NCI-H1092 (cell line): ENCODE results near the gene NCKAP5.

Source experiments
- DNase-seq: peaks from one replicate; lab custom pipeline; 2025; lab: John Stamatoyannopoulos, UW

The NCKAP5 gene

DNA sequence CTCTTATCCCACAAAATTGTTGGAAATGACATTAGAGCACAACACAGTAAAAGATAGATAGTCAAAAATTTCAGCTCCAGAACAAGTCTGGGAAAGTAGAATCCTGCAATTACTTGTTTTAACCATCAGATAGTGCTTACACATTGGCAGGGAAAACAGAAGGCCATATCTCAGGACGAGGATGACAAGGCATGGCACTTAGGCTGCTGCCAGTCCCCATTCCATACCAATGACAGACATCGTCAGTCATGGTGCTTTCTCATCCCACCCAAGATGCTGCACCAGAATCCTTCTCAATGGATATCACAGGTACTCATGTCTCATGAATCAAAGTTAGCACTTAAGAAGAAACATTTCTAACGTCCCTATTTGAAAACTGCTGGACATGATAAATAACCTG, 187.3 kb downstream of the NCKAP5 start:
- DNase-seq: no peak

DNA sequence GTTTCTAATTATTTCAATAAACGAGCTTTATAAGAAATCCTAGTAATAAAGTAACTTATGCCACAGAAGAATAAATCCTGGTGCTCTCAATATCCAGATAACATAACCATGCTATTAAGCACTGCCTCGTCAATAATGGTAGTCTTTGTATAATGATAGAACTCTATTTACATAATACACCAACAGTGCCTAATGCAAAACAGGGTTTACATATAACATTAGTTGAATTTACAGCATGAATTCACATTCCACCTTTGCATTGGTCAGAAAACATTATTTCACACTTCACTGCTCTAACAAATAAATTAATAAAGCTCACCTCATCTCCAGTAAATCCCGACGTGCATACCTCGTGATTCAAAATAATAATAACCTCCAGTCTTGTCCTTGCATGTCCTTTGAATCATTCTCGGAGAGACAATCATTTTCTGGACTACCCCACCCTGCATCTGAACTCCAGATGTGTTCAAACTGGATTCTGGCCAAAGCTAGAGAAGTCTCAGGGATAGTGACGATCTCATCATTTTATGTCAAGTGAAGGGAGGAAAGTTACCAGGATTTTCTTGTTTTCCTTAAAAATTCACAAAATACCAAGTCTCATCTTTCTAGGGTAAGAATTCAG, 189.2 kb downstream of the NCKAP5 start:
- no peak for DNase-seq

DNA sequence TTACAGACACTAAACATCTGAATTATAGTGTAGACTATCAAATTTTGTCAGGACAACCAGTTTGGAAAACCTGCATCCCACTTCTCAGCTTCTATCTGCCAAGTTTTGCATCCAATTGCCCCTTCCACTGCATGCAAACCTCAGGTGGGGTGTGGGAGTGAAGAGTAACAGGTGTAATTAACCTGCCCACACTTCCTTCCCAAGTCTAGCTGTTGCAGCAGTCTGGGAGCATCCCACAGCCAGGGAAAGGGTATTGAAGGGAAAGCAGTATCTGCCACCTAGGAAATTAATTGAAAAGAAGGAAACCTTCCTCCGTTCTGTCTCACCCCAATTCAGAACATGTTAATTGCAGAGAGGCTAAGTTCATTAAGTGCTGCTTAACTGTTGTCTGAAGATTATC, 189.9 kb downstream of the NCKAP5 start:
- no peak for DNase-seq

DNA sequence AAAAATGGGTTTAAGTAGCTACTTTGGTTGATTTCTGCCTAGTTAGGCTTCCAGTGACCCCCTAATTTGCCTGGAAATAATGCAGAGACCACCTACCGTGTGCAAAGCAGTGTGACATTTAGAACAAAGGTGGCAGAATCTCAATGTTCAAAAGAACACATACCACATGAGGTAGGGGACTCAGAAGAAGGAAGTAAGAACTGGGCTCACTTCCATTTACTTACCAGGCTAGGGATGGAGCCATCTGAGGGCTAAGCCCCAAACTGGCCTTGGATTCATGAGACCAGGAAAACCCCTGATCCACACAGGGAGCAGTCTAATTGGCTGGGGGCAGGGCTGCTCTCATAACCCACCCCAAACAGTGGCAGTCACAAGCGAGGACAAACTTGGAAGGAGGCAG, 190.7 kb downstream of the NCKAP5 start:
- DNase-seq: no peak

DNA sequence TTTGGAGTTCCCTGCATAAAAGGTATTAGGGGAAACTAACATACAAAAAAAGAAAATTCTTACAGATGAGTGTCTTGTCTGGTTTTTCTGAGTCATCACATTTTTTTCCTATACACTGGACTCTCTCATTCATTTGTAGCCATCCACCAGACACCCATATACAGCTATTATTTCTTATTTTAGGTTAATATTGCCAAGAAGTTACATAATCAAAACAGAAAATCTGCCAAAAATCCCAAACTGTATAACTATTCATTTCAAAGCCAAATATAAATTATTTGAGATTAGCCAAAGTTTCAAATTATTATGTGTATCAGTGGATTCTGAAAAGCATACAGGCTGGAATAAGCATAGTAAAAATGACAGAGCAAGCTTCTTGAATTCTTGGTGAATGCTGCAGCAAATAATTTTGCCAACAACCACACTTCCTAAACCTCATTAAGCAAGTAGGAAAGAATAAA, 191.2 kb downstream of the NCKAP5 start:
- DNase-seq: no peak

DNA sequence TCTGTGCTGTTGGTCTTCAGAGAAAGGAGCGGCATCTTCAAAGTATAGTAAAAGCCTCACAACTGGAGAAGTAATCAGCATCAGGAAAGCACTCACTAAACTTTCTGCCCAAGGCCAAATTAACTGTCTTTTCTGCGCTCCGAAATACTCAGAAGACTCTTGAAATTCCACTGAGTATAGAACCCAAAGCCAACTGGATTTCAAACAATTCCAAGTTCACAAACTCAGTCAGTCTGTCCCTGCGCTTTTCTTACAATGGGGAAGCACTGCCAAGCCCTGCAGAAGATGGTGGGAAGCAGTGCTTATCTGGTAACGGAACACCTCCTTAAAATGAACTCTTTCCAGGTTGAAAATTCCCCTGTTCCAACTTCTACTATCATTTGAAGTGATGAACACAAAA, 193.5 kb downstream of the NCKAP5 start:
- DNase-seq: no peak

DNA sequence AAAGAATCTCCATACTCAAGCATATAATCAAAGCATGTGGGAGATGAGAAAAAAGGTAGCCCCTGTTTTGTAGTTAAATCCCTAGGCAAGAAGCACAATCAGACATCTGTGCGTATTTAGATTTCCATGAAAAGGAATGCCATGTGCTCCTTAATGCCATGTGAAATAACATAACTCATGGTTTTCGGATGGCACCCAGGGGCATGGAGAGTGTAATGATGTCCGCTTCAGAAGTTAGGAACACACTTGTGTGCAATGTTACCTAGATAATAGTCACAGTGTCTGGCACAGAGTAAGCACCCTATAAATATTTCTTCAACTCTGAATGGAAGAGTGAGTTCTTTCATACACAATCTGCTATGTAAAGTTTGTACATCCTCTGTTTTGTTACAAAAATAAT, 197.0 kb downstream of the NCKAP5 start:
- DNase-seq: no peak

DNA sequence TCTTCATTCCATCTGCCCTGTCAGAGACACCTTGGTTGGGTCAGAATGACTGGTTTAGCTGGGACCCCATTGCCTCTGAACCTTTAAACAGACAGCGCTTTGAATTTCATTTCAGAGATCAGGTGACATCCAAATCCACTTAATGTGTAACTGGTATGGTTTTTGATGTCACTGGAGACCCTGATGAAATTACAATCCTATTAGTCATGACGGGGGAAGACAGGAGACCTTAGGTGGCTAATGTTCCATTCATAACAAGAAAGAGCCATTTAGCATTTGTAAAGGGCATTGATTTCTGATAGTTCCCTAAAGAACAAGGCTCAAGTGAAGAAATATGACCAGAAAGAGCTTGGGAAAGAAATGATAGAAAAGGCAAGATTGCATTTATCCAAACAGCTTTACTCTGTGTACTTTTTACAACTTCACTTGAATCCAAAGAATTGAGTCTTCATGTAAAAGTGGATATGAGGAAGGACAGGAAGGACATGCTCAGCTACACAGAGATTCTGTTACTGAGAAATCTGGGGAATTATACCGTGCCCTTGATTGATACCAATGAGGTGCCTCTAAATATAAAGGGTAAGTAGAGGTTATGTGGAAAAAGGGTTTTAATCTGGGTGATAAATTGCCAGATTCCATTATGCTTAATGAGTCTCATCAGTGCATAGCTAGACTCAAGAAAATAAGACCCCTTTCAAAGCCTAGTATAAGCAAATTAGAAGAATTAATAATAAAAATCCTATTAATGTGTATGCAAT, 198.2 kb downstream of the NCKAP5 start:
- no peak for DNase-seq

DNA sequence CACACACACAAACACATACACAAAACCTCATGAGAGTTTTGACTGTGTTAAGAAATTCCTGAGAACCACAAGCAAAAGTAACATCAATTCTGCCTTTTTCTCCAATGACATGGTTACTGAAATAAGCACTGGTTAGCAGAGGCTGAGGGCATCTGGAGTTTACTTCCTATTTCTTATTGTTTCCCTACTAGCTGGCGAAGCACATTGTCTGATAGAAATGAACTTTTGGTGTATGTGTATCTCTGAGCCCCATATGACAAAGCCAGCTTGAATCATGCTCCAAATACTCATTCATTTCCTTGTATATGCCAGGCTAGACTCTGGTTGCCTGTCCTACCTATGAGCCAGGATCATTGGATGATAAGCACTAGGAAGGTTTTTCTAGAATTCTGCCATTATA, 203.1 kb downstream of the NCKAP5 start:
- DNase-seq: no peak

DNA sequence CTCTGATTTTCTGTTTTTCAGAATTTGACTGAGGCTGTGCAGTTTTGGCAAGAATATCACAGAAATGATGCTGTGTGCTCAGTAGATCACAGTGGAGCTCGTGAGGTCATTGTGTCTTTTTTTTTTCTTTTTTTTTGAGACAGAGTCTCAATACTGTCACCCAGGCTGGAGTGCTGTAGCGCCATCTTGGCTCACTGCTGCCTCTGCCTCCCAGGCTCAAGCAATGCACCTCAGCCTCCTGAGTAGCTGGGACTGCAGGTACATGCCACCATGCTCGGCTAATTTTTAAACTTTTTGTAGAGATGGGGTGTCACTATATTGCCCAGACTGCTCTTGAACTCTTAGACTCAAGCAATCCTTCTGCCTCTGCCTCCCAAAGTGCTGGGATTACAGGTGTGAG, 203.6 kb downstream of the NCKAP5 start:
- no peak for DNase-seq

DNA sequence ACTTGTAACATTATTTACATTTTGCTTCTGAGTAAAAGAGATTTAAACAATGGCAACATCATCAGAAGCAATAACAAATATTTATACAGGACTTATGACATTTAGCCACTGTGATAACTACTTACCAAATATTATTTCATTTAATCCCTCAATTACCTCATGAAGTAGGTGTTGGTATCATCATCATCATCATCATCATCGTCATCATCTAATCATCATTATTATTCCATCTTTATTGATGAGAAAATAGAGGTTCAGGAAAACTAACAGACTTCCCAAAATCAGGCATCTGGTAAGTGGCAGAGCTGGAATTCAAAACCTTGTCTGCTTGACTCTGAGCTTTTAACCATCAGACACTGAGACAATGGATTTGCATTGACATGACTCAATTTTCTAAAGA, 204.4 kb downstream of the NCKAP5 start:
- no peak for DNase-seq

DNA sequence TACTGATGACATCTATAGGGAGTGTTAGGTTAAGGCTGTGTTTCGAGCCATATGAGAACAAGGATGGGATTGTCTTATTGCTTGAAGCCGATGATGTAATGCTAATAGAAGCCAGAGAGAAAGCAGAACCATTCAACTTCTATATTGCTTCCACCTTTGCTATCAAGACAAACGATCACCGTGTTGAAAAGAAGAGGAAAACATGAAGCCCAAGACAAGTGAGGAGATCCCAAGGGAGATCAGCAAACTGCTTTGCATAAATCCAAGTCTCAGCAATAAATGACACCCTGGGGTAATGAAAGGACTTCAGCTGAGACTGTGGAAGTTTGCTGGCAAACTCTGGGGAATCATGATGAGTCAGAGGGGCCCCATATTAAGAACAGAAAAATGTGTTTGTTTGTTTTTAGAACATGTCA, 206.2 kb downstream of the NCKAP5 start:
- DNase-seq: no peak

DNA sequence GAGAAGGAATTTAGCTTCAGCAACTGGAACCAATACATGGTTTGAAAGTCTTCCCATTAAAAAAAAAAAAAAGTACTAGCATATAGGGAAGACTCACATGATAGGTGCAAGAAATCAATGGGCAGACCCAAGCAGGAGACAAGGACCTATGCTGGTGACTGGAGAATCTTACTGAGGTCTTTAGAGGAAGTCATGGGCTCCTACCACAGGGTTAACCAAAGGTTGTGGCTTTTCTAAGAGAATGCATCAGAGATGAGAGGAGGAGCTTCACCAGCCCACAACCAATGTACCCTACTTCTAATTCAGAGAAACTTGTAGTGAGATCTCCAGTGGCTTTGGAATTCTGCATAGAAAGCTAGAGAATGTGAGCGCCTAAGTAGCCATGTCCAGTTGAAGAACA, 207.4 kb downstream of the NCKAP5 start:
- no peak for DNase-seq

DNA sequence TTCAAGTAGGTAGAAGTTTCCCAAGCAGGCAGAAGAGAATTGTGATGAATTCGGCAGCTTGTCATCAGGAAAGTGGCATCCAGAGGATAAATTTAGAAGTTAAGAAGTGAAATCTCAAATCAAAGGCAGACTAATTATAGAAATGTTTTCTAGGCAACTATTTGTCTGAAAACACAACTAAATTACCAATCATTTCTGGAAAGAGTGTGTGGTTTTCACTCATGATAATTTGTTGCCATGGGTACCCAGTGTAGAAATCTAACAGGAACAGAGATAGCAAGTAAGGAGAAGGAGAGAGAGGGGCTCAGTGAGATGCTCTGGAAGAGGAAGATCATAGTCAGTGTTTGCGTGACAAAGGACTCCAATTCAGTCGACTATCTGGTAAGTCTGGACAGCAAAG, 208.1 kb downstream of the NCKAP5 start:
- DNase-seq: no peak

DNA sequence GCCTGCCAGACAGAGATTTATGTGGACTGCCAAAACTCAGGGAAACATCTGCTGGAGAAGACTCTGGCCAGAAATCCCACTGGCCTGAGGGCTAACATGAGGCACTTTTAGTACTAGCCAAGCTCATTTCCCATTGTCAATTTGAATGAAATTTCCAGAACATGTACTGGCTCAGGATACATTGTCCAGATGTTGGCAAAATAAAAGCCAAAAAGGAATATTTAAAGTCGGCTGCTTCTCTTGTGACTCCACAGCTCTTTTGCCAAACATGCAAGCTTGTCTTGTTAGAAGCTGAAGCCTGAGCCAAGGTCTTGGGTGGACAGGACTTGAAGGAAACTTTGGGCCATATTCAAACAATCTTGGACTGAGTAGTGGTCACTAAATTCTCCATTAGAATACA, 215.5 kb downstream of the NCKAP5 start:
- DNase-seq: no peak

DNA sequence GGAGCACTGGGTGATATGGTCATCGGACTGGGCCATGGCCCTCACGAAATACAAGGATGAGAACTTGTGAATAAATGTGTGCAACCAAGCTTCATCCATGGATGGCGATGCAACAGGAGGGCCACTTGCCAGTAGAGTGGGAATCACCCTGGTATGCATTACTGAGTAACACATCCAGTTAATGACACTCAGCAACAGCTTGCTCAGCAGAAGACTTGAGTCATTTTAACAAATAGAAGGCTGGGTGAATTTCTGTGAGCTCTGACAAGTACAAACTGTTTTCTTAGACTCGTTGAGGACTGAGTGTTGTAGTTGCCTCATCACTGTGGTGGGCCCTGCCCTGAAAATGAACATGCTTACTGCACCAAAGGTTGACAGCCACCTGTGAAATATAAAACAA, 221.6 kb downstream of the NCKAP5 start:
- DNase-seq: no peak

DNA sequence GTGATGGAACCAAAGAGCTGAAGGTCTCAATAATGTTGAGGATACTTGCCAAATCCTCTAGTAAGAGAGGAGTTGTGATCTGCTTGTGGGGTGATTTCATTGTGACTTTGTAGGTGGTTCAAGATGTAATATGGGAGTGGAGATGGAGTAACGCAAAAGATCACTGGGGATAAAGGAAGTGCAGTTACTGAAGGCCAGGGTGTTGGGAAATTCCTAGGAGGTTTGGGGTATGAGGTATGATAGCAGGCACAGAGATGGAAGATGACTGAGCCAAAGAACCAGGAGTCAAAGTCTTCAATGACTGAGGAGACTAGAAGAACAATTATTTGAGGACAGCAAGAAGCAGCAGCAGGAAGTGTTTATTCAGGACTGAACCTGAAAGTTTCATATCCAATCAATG, 222.6 kb downstream of the NCKAP5 start:
- DNase-seq: no peak

DNA sequence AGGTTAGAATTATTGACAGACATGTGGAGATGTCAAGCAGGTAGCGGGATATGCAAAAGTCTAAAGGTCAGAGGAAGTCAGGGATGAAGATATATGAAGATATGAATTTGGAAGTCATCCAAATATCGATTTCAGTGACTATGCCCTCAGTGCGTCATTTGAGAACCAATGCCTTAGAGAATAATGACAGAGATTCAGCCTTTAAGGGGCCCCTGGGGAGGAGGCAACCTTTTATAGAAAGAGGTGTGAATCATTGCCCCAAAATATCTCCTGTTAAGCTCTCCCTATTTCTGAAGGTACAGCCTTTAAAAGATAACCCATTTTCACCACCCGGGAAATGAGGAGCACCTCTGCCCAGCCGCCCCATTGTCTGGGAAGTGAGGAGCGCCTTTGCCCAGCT, 223.4 kb downstream of the NCKAP5 start:
- no peak for DNase-seq

DNA sequence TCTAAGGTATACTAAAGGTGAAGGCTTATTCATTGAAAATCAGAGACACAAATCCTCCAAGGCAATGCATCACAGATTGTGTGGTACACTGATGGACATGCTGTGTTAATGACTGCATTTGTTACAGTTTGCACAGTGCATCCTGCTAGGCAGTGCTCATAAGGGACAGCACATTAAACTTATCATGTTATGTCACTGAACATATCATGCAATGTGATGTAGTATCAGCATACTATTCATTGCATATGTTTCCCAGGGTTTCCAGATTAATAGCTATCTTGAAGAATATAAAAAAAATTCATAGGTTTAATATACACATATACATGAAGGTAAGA, 225.3 kb downstream of the NCKAP5 start:
- no peak for DNase-seq

DNA sequence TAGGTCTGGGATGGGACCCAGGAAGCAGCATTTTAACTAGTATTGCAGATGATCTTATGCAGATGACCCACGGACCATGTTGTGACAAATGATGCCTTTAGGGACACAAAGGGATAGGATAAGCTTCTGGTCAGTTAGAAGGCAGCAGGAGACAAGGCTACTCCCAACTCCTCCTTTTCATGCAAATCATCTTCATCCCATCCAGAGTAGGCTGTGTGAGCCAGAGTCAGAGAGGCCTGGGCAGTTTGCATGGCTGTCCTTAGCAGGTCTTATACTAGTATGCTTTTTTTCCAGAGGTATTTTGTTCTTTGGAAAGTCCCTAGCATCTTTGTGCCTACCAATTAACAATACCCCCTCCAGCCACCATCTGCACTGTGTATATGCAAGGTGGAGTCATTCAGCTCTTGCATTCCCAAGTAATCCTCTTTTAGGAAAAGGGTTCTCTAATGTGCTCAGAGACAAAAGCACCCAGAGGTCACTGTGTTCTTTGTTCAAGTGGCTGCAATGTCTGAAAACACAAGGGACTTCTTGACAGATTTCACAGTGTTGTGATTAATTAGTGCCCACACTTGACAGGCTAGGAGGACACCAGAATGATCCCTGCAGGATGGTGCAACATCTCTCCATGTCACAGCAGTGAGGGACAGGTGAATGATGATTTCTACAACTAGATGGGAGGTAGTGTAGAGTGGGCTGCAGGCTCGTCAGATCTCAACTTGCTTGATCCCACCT, 225.8 kb downstream of the NCKAP5 start:
- no peak for DNase-seq

DNA sequence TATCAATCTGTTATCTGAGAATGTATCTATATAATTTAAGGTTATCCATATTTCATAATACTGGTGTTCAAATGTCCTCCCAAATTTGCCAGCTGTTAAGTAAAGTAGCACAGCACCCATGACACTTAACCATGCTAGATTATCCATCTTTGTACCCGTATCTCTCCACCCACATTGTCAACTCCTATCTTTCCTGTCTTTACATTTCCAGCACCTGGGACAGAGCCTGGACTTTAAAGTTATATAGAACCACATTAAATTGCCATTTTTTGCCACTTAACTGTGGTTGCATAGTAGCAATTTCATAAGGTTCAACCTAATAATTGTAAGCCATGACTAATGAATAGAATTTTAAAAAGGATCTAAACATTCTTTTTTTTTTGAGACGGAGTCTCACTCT, 226.7 kb downstream of the NCKAP5 start:
- no peak for DNase-seq

DNA sequence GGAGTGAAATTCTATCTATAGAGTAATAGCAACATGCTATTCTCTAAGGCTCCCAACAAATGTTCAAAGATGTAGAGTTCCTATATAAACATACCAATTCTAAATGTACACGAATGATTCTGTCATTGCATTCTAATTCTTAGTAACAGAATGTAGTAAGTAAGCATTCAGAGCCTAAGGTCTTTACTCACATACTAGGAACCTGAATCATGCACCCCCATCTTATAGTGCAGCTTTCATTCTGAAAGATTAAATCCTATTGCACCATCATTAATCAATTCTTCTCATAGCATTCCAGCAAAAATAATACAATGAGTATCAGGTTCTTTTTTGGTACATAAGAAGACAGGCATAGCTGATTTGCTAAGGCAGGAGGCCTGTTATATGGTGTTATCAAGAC, 230.0 kb downstream of the NCKAP5 start:
- no peak for DNase-seq

DNA sequence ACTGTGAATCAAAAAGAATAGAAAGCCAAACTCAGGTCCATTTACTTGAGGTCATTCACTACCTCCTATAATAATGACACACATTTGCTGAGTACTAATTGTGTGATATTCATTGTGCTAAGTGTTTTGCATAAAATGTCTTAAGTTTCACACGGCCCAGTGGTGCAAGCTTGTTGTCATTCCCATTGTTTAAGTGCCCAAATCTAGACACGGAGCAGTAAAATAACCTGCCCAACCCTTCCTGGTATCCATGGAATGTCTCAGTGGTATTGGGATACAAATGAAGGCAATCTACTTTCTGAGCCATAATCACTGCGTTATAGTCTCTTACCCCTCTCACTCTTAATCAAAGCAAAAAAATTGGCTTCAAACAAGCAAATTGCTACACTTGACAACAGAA, 233.3 kb downstream of the NCKAP5 start:
- no peak for DNase-seq
